Measurements from ENCODE around the gene ZXDC. TPM values are rescaled to one million over a fixed set of nuclear protein-coding genes. Genes with fewer than 3 reads are reported as not detected.

The ZXDC gene
- total RNA-seq, 6 experiments from 2014 or later = 11.7 to 14.2 (median 13.5) TPM

DNA sequence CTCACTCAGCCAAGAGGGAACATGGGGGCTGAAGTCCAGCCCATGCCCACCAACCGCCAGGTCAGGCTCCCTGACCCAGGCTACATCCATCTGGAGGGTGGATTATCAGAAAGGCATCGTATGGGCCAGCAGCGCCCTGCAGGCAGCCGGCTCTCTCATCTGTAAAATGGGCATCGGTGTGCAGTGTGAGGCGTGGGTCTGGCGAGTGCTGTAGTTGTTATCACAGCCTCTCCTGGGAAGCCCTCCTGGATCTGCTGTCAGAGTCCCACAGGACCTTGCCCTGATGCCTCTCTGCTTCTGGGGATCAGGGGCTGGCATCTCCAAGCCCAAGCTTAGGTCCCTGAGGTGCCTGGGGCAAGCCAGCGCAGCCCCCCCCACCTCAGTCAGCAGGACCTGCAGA is 53.6 kb downstream of the ZXDC start:
- DNase-seq = no peak
- TF ChIP-seq, protein P1, sequence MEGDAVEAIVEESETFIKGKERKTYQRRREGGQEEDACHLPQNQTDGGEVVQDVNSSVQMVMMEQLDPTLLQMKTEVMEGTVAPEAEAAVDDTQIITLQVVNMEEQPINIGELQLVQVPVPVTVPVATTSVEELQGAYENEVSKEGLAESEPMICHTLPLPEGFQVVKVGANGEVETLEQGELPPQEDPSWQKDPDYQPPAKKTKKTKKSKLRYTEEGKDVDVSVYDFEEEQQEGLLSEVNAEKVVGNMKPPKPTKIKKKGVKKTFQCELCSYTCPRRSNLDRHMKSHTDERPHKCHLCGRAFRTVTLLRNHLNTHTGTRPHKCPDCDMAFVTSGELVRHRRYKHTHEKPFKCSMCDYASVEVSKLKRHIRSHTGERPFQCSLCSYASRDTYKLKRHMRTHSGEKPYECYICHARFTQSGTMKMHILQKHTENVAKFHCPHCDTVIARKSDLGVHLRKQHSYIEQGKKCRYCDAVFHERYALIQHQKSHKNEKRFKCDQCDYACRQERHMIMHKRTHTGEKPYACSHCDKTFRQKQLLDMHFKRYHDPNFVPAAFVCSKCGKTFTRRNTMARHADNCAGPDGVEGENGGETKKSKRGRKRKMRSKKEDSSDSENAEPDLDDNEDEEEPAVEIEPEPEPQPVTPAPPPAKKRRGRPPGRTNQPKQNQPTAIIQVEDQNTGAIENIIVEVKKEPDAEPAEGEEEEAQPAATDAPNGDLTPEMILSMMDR (IDR thresholded peaks at IDR 0.05) = no peak
- Mint-ChIP-seq H3K27me3 (ENCODE audit: insufficient read depth) (peaks cover 8% of the 10 kb centered on the region), H3K27ac (no peak overlapping the region), H3K9me3 (peaks cover 11% of the 10 kb centered on the region), H3K4me1 (ENCODE audit: low read depth) (peaks cover 7% of the 10 kb centered on the region), H3K4me3 (no peak overlapping the region), H3K36me3 (ENCODE audit: low read depth) (peaks cover 7% of the 10 kb centered on the region)

DNA sequence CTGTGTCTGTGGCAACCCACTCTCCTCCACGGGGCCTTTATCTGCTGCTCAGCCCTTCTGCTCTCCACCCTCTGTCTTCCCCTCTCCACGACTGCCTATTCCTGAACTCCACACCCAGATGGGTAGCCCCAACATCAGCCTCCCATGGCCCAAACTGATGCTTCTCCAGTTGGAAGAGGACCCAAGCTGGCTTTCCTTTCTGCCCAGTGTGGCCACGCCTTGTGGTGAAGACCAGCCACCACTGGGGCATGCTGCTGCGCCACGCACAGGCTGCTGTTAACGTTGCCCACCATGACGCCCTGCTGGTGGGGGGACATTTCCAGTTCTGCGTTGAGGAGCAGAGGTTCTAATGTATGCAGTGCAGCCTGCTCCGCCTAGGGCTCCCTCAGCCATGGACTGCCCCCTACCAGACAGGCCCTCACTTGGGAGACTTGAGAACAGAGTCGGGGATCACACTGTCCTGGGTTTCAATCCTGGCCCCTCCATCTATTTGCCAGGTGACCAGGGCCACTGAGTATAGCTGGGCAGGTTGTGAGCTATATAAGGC is 54.0 kb downstream of the ZXDC start:
- Mint-ChIP-seq H3K27me3 (ENCODE audit: insufficient read depth) (peaks cover 12% of the 10 kb centered on the region), H3K36me3 (ENCODE audit: low read depth) (peaks cover 7% of the 10 kb centered on the region), H3K4me3 (no peak overlapping the region), H3K9me3 (peaks cover 11% of the 10 kb centered on the region), H3K4me1 (ENCODE audit: low read depth) (peaks cover 7% of the 10 kb centered on the region), H3K27ac (no peak overlapping the region)
- DNase-seq = no peak
- TF ChIP-seq, protein P1 (IDR thresholded peaks at IDR 0.05) = no peak

DNA sequence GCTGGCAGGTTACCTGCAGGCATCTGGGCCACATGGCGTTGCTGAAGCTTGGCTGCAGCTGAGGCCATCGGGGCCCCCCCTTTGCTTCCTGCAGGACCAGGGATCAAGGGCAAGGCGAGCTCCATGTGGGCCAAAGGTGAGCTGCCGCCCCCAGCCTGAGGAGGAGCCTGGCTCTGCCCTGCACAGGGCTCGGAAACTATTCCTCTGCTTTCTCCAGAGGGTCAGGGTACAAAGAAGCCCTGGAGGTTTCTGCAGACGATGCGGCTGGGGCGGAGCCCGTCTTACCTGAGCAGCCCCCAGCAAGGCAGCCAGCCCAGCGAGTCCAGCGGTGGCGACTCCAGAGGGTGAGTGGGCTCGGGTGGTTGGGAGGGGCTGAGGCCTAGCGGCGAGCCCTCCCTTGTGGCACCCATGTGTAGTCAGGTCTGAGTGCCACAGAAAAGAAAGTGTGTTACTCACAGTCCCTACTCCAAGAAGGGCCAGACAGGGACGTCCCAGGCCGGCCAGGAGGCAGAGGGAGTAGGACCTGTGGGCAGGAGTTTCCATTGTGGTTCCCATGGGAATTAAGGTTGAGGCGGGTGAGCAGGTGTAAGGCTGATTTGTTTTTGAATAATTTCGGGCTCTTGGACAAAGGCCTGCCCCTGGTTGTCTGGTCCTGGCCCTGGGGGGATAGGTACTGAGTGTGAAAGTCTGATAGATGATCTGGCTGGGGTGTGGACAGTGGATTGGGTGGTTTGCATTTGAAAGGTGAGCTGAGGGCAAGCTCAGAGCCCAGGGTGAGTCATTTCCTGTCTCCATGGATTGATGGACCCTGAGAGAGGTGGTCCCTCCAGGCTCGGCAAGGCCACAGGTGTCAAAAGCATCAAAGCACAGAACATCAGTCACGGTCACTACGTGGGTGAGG is 55.6 kb downstream of the ZXDC start:
- H3K36me3 Mint-ChIP-seq (ENCODE audit: low read depth) = no peaks in the 10 kb centered on the region
- DNase-seq = no peak
- TF ChIP-seq, protein P1 (IDR thresholded peaks at IDR 0.05) = no peak
- no peaks in the 10 kb centered on the region for H3K9me3 Mint-ChIP-seq
- peaks cover 20% of the 10 kb centered on the region for H3K27me3 Mint-ChIP-seq (ENCODE audit: insufficient read depth)
- no peak overlapping the region for H3K27ac Mint-ChIP-seq
- H3K4me3 Mint-ChIP-seq = no peak overlapping the region
- H3K4me1 Mint-ChIP-seq (ENCODE audit: low read depth) = peaks cover 7% of the 10 kb centered on the region

DNA sequence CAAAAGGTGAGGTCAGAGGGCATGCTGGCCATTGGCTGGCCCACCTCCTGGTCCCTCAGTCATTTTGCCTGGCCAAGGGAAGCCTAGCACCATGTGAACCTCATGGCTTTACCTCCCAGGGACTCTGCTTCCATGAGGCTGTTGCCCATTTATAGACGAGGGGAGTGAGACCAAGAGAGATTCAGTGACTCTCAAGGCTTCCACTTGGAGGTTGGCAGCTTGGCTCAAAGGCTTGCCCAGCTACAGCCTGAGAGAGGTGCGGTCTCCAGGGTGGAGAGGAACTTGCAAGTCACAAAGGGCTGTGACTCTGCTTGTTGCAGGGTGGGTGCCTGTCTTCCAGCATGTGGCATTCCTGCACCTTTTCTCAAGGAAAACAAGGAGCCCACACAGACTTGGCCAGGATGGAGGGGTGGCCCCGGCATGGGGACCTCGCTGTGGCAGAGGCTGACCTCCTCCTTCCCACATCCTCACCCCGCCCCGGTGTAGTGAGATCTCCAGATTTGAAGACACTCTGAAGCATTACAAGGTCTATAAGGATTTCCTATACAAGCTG is 56.5 kb downstream of the ZXDC start:
- Mint-ChIP-seq H3K4me3 (no peak overlapping the region), H3K36me3 (ENCODE audit: low read depth) (no peaks in the 10 kb centered on the region), H3K27me3 (ENCODE audit: insufficient read depth) (peaks cover 23% of the 10 kb centered on the region), H3K9me3 (no peaks in the 10 kb centered on the region), H3K4me1 (ENCODE audit: low read depth) (peaks cover 7% of the 10 kb centered on the region), H3K27ac (no peak overlapping the region)
- TF ChIP-seq, protein P1 (IDR thresholded peaks at IDR 0.05) = no peak
- no peak for DNase-seq

DNA sequence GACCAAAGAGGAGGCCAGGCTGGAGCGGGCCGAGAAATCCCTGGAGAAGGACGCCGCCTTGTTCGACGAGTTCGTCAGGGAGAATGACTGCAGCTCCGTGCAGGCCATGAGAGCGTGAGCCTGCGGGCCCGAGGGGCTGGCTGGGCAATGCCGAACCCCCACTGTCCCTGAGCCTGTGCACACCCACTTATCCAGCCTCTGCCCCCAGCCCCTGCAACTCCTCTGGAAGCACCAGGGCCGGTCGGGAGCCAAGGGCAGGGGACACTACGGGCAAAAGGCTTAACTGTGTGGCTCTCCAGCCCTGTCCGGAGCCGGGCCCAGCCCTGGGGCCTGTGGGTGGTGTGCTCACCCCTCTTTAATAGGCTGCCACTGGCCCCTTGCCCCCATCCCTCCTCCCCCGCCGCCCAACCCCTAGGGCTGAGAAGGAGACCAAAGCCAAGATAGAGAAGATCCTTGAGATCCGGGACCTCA is 57.0 kb downstream of the ZXDC start:
- TF ChIP-seq, protein P1 (IDR thresholded peaks at IDR 0.05) = no peak

More for the DNA sequence above, 57.0 kb downstream of the ZXDC start:
- no peaks in the 10 kb centered on the region for H3K9me3 Mint-ChIP-seq
- no peak overlapping the region for H3K27ac Mint-ChIP-seq
- no peaks in the 10 kb centered on the region for H3K36me3 Mint-ChIP-seq (ENCODE audit: low read depth)
- peaks cover 25% of the 10 kb centered on the region for H3K27me3 Mint-ChIP-seq (ENCODE audit: insufficient read depth)
- DNase-seq = no peak
- H3K4me3 Mint-ChIP-seq = no peak overlapping the region
- H3K4me1 Mint-ChIP-seq (ENCODE audit: low read depth) = peaks cover 7% of the 10 kb centered on the region
